Stimulated activated CD4-positive, alpha-beta T cell treated with anti-CD3 and anti-CD28 coated beads, TNF-alpha, amount 100 ng/mL, for 1 hour (primary cell): ENCODE data around the gene RAB13.
"Not testable (repeated sequence)": the region's sequence is repeated elsewhere in the genome, so short reads cannot be mapped to it uniquely, and the experiment has no call there.

Source experiments
- DNase-seq, 3 donors: peaks; one replicate each; pipeline ENCODE4 v3.0.0-alpha.2; 2020; ENCODE audit warnings: low read depth in 3 of 3, low spot score in 1 of 3

The RAB13 gene

GRCh38 chr1:153985941-153986761, at the start of gene RAB13:
RAB13 (minus strand) TSS chr1:153986339; CDS start chr1:153986236, 103 bp downstream.
- DNase-seq, result no peak

- not testable (repeated sequence) for DNase-seq
Measured at GRCh38 chr1:154033697-154034096, 47.6 kb upstream of the RAB13 start.

- no peak for DNase-seq
Measured at GRCh38 chr1:154019940-154020339, 33.8 kb upstream of the RAB13 start.

GRCh38 chr1:154019269-154019668, 33.1 kb upstream of the RAB13 start:
- DNase-seq, result no peak

- DNase-seq, result no peak
Measured at GRCh38 chr1:154014154-154014907, 28.2 kb upstream of the RAB13 start.

GRCh38 chr1:154012543-154012942, 26.4 kb upstream of the RAB13 start:
- DNase-seq, result not testable (repeated sequence)

GRCh38 chr1:154012129-154012528, 26.0 kb upstream of the RAB13 start:
- DNase-seq, result no peak

- DNase-seq, result no peak
Measured at GRCh38 chr1:154006136-154006535, 20.0 kb upstream of the RAB13 start.

GRCh38 chr1:154000420-154000819, 14.3 kb upstream of the RAB13 start:
- no peak for DNase-seq

GRCh38 chr1:153996882-153997281, 10.7 kb upstream of the RAB13 start:
- DNase-seq, result not testable (repeated sequence)

- no peak for DNase-seq
Measured at GRCh38 chr1:153995640-153996039, 9.5 kb upstream of the RAB13 start.

GRCh38 chr1:153995202-153995601, 9.1 kb upstream of the RAB13 start:
- DNase-seq, result no peak

- no peak for DNase-seq
Measured at GRCh38 chr1:153991806-153992205, 5.7 kb upstream of the RAB13 start.

- DNase-seq, result no peak
Measured at GRCh38 chr1:153991151-153991630, 5.1 kb upstream of the RAB13 start.

- peak; percentile 63 to 84 (median 78) for DNase-seq
Measured at GRCh38 chr1:153990468-153991150, 4.5 kb upstream of the RAB13 start, which contains the start of gene RPS27. RPS27 (plus strand) TSS chr1:153990762; CDS start chr1:153990797, 35 bp downstream.

- no peak for DNase-seq
Measured at GRCh38 chr1:153987621-153988020, 1.5 kb upstream of the RAB13 start.

- peak in 1 of 3 donors; percentile 41 for DNase-seq
Measured at GRCh38 chr1:153985341-153985912, 712 bp downstream of the RAB13 start.

- DNase-seq, result no peak
Measured at GRCh38 chr1:153984123-153984894, 1.8 kb downstream of the RAB13 start.

GRCh38 chr1:153981735-153982134, 4.4 kb downstream of the RAB13 start:
- not testable (repeated sequence) for DNase-seq

GRCh38 chr1:153979091-153979490, 7.0 kb downstream of the RAB13 start:
- DNase-seq, result not testable (repeated sequence)
